HG02610 (cell line): ENCODE results near the gene PAPOLA.
A peak's percentile ranks its signal among the peaks of the same experiment; 100 is the strongest.
"Not testable (repeated sequence)": the region's sequence is repeated elsewhere in the genome, so short reads cannot be mapped to it uniquely, and the experiment has no call there.

Experiments used
- ATAC-seq: cut with Tn5 transposase; IDR thresholded peaks from one replicate; pipeline ENCODE4 v1.9.1; 2021; ENCODE audit warnings: mild to moderate bottlenecking, moderate library complexity; ENCODE audit not compliant: unreplicated experiment

The PAPOLA gene

GRCh38 chr14:96501217-96501739, 904 bp upstream of the PAPOLA start:
- ATAC-seq = no peak

- peak; percentile 32 for ATAC-seq
Measured at GRCh38 chr14:96502621-96503305, 581 bp downstream of the PAPOLA start.

DNA sequence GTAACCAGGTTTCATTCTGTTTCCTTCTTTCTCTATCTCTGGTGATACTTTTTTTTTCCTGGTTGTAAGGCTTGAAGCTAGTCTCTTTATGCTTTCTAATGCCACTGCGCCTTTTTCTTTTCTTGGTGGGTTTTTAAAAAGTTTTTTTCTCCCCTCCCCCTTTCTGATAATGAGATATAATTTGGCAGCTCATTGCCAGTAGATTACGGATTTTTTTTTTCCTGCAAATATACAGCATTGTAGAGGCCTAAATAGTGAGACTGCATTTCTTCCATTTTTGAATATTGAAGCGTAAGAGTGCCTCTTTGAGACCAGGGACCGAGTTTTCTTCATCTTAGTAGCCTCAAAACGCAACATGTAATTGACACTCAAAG, 1.1 kb downstream of the PAPOLA start:
- ATAC-seq = no peak

DNA sequence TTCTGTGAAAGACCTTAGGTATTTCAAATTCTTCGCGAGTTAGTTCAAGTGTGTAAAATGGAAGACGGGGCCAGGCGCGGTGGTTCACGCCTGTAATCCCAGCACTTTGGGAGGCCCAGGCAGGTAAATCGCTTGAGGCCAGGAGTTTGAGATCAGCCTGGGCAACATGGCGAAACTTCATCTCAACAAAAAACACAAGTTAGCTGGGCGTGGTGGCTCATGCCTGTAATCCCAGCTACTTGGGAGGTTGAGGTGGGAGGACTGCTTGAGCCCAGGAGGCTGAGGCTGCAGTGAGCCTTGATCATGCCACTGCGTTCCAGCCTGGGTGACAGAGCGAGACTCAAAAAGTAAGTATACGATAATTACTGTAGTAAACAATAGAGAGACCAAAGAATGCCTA, 2.2 kb downstream of the PAPOLA start:
- ATAC-seq = not testable (repeated sequence)

DNA sequence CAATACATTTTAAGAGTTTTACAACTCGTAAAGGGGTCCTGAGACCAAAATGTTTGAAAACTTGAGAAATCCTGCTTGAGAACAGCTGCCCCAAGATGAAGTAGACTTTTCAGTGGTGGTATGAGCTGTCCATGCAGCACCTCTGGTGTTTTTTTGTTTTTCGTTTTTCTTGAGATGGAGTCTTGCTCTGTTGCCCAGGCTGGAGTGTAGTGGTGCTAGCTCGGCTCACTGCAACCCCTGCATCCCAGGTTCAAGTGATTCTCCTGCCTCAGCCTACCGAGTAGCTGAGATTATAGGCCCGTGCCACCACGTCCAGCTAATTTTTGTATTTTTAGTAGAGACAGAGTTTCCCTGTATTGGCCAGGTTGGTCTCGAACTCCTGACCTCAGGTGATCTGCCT, 5.5 kb downstream of the PAPOLA start:
- no peak for ATAC-seq

DNA sequence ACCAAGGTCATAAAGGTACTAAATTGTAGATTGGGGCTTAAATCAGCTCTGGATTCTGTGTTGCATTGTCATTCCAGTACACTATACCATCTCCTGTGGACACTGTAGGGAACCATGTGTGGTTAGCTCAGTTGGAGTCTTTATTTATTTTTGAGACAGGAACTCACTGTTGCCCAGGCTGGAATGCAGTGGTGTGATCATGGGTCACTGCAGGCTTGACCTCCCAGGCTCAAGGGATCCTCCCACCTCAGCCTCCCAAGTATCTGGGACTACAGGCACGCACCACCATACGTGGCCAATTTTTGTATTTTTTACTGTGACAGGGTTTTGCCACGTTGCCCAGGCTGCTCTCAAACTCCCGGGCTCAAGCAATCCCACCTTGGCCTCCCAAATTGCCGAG, 6.7 kb downstream of the PAPOLA start:
- ATAC-seq = no peak

GRCh38 chr14:96509457-96510090, 7.4 kb downstream of the PAPOLA start:
- ATAC-seq = peak; percentile 37

DNA sequence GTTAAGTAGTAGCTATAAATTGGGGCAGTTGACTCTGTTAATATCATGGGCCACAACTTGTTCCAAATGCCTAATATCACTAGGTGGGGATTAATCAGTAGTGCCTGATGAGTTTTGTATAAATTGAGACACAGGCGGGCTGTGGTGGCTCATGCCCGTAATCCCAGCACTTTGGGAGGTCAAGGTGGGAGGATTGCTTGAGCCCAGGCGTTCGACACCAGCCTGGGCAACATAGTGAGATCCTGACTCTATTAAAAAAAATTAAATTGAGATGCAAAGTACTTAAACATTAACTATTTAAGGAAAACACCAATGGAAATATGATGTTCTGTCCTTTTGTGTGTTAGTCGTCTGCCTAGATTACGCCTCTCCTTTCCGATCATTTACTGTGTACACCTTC, 9.0 kb downstream of the PAPOLA start:
- no peak for ATAC-seq

DNA sequence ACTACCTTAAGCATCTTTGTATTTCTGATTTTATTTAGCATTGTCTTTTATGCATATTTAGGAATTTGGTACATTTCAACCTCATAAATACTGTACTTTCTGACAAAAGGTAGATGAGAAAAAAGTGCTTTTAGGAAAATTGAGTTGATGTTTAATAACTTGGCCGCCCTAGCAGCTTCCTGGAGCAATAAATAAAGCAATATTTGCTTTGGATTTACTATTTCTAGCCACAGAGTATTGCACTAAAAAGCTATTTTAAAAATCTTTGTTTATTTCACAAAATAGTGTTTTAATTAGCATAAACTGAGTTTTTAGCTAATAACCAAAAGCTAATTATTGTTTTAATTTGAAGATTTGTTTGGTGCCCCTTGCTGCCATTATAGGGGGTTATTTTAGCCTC, 9.5 kb downstream of the PAPOLA start:
- ATAC-seq = no peak

DNA sequence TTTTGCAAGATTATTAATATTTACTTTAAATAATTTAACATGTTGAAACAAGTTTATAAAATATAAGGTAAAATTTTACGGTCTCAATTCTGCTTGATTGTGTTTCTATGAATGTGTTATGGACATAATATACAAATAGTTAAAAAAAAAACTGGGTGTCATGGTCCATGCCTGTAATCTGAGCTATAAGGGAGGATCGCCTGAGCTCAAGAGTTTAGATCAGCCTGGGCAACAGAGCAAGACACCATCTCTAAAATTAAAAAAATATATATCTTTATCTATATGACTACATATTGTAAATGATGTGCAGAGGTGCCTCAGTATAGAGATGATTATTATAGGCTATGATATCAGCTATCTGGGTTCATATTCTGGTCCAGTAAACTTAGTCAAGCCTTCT, 9.9 kb downstream of the PAPOLA start:
- ATAC-seq = no peak

GRCh38 chr14:96512602-96513397, 10.6 kb downstream of the PAPOLA start:
- peak; percentile 37 for ATAC-seq

DNA sequence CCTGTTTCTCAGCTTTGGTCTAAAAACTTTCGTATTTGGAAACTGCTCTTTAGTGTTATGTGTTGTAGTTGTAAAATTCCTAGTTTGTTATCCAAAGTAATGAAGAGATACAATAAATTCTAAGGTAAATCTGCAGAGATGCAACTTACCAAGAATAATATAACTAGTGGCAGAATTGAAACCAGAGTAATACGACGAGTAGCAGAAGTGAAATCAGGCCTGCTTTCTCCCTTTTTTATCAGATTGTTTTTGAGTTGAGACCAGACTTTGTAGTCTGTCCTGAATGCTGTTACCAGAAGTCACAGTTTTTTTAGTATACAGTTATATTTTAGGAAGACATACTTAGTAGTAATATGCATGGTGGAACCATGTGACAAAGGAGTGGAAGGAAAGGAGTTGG, 12.5 kb downstream of the PAPOLA start:
- ATAC-seq = no peak

DNA sequence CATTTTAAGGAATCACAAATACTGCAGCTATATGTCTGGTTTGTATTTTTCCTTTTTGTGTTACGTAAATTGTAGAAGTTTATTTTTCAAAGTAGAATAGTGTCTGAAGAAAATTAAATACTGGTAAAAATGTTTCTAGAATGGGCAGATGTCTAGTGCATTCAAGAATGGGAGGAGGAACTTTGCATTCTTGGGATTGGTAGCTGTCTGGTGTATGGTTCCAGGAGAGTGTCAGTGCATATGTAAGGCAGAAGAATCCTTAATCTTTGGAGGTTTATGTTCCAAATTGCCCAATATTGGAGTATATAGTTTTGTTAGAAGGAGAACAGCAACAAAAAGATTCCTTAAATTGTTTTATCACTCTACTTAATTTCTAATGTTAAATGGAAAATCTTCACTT, 13.5 kb downstream of the PAPOLA start:
- no peak for ATAC-seq

DNA sequence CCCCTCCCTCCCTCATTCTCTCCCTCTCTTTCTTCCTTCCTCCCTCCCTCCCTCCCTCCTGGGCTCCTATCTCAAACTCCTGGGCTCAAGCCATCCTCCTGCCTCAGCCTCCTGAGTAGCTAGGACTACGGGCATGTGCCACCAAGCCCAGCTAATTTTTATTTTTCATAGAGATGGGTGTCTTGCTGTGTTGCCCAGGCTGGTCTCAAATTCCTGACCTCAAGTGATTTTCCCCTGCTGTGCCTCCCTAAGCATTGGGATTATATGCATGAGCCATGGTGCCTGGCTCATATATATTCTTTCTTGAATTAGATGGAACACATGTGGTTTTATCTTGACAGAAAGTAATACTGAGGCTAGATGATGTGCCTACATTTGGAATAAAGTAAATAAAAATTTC, 14.2 kb downstream of the PAPOLA start:
- ATAC-seq = no peak

GRCh38 chr14:96519970-96520369, 17.8 kb downstream of the PAPOLA start:
- peak; percentile 58 for ATAC-seq

DNA sequence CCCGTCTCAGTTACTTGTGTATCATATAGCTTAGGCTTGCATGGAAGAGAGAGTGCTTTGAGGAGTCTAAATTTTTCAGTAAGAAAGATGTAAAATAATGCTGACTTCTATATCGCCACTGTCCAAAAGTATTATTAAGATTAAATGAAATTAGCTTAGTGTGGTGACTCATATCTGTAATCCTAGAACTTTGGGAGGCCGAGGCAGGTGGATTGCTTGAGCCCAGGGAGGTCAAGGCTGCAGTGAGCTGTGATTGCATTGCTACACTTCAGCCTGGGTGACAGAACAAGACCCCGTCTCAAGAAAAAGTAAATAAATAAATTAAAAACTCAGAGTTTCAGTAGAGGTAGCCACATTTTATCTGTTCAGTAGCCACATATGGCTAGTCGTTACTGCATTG, 23.3 kb downstream of the PAPOLA start:
- ATAC-seq = no peak

GRCh38 chr14:96532632-96533031, 30.4 kb downstream of the PAPOLA start:
- ATAC-seq = no peak

DNA sequence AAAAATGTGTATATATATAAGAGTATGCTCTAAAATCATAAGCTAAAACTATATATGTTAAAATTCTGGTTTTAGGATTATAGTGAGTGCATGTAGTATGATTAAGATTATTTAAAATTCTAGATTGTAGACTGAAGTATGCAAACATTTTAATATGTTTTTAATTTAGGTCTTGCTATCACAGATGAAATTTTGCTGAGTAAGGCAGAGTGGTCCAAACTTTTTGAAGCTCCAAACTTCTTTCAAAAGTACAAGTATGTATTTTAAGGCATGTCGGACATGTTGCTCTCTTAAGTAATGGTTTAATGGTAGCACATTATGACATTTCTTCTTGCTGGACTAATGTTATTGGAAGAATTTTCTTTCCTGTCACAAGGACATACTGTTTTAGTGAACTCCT, 34.6 kb downstream of the PAPOLA start:
- no peak for ATAC-seq

GRCh38 chr14:96538097-96538989, 36.2 kb downstream of the PAPOLA start:
- no peak for ATAC-seq

DNA sequence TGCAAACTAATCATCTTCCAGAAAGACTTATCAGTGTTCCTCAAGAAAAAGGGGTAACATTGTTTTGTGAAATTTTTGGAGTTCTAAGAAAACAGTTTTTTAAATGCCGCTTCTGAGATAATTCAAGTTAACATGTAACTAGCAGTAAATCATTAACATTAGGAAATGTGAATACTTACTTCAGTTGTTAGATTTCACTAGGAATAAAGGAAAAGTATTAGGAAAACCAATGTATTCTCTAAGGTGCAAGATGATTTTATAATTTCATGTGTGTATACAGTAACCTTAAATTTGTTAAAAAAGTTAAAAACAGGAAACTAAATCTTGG, 36.8 kb downstream of the PAPOLA start:
- ATAC-seq = no peak

GRCh38 chr14:96554315-96554910, 52.2 kb downstream of the PAPOLA start:
- ATAC-seq = no peak
